ENCODE measurements around the gene P4HA1.

Gene P4HA1

DNA sequence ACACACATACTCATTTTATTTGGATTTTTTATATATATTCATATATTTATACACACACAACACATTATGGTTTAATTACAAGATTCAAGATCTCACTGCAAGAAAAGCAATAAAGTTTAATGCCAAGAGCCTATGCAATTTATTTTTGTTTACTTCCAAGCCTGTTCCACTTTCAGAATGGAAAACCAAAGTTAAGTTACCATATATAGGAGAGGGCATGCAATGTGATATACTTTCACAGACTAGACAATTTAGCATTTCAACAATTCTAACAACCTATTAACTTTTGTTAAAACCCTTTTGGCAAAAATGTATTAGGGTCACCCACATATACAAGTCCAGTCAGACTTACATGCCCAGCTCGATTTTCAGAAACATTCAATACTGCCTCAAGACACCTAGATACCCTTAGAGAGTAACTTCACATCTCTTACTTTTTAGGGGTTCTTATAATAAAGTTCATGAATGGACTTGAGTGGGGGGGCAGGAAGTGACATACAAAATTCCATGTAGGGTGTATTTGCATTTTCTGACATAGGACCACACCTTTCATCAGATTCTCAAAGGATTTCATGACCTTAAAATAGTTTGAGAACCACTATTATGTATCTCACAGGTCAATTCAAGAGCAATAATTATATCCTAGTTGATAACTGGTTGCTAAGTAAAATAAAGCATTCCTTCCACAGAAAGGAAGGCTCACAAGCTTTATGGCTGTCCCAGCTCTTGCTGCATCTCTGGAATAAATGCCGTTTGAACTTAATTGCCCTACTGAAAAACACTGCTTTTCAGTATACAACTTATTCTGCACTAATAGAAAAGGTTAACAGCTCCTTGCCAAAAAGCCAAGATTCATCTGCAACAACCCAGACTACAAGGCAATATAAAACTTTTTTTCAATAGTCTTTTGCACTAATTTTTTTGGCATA, 2.5 kb downstream of the P4HA1 start:
- peak; percentile 21 for DNase-seq

DNA sequence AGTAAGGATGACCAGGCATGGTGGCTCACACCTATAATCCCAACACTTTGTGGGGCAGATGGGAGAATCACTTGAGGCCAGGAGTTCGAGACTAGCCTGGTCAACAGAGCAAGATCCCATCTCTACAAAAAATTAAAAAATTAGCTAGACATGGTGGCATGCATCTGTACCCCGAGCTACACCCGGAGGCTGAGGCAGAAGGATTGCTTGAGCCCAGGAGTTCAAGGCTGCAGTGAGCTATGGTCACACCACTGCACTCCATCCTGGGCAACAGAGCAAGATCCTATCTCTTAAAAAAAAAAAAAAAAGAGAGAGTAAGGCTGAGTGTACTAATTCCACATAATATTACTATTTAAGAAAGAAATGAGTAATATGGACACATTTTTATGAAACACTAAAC, 3.8 kb downstream of the P4HA1 start:
- DNase-seq, result no peak

DNA sequence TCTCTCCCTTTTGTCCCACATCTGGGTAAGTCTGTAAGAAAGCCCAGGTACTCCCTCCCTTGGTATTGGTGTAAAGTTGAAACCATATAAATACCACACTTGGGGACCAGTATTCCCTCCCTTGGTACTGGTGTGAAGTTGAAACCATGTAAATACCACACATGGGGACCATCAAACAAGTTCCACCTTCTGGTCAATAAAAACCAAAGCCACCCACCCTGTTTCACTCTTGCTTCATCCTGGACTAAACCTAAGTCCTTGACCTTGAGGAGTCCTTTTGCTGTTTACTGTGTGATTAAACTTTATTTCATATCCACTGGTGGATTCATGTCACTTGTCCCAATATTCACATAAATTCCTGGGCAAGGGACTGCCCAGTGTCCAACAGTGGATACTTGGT, 8.4 kb downstream of the P4HA1 start:
- DNase-seq, result no peak

DNA sequence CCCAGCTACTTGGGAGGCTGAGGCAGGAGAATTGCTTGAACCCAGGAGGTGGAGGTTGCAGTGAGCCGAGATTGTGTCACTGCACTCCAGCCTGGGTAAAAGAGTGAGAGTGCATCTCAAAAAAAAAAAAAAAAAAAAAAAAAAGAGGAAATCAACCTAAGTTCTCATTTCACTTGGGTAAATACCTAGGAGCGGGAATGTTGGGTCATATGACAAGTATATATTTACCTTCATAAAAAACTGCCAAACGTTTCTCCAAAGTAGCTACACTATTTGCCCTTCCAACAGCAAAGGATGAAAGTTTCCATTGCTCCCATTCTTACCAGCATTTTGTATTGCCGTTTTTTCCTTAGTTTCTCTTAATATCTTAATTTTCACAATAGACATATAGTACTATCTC, 9.8 kb downstream of the P4HA1 start:
- peak; percentile 28 for DNase-seq

DNA sequence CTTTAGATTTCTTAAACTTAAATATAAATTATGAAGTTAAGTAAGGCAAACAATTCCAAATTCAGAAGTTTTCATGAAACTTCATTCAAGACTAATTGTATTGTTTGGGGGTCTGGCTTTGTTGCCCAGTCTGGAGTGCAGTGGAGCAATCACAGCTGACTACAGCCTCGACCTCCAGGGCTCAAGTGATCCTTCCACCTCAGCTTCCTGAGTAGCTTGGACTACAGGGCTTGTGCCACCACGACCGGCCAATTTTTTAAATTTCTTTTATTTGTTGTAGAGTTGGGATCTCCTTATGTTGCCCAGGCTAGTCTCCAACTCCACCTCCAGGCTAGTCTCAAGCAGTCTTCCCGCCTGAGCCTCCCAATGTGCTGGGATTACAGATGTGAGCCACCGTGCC, 12.5 kb downstream of the P4HA1 start:
- no peak for DNase-seq

DNA sequence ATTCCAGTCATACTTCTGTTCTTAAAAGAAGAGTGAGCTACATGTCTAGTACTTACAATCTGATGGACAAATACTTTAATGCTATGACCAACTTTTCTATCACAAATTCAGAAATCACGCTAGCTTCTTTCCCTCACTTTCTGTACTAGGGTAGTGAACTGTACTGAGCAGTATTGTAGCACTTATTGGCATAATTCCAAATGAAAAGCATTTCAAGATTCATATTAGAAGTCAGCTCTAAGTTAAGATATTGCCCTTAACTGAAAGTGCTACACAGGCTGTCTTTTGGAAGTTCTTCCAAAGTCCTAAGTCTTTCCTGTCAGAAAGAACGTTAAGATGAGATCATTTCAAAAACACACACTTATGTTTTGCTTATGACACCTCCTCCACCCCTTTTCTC, 13.4 kb downstream of the P4HA1 start:
- DNase-seq, result no peak

DNA sequence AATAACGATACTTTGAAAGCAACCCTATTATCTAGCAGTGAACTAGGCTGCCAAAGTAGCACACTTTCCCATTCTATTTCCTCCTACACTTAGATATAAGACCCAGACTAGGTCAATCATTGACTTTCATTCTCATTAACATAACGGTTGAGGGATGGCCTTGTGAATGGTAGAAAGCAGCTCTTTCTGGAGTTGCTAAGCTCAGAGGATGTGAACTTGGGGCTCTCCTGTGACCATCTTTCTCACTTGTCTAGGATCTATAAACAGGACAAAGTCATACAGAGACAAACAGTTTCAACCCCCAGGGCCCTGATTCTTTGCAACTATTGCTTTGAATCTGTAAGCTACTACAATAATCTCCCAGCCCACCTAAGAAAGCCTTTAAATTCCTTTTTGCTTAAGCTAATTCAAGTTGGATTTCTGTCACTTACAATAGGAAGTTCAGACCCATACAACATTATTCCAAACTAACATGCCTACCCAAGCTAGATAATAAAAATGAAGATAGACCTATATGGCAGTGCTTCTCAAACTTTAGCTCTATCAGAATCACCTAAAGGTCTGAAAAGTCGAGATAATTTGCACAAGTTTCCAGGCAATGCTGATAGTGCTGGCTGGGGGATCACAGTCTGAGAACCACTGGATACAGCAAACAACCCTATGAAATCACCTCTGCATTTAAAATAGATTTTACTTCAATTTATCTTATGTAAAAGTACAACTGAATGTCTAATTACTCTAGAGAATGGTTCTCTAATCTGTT, 16.7 kb downstream of the P4HA1 start:
- no peak for DNase-seq

DNA sequence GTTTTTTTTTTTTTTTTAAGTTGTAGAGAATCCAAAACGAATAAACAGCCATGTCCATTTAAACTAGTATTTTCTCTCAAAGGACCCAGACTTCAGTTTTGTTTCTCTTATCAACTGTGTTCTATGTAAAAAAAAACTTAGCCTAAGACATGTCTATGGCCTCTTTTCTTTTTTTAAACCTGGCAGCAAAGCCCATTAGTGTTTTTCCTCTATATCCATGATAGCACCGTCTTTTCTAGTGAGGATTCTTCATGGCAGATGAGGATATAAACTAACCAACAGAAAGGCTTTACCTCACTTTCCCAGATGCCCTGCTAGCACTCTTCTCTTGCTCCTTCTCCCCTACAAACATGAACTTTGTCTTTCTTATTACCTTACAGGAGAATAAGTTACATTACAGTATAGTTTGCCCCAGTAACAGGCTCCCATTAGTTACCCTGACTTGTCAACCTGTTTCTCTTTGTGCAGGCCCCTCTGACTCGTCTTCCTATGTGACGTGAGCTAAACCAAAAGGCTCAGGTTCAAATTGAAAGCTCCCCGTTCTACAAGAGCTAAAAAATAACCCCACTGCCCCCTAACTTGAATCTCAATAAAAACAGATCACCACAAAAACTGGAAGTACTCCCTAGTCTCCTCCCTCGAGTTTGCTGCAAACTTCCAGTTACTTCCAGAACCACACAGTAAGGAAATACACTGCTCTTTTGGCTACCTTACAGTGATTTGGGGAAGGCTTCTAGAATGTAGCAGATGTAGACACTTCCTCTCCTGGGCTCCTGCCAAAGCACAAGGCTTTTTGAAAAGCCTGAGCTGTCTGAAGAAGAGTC, 20.1 kb downstream of the P4HA1 start:
- no peak for DNase-seq

DNA sequence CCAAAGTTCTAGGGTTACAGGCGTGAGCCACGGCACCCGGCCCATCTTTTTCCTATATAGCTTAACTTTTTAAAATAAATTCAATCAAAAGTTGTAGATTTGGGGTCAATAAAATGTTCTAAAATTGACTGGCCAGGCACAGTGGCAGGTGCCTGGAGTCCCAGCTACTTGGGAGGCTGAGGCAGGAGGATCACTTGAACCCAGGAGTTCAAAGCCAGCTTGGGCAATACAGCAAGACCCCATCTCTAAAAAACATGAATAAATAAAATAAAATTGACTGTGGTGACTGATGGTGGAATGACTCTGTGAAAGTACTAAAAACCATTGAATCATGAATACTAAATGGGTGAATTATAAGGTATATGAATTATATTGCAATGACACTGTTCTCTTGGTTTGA, 20.8 kb downstream of the P4HA1 start:
- DNase-seq, result no peak

DNA sequence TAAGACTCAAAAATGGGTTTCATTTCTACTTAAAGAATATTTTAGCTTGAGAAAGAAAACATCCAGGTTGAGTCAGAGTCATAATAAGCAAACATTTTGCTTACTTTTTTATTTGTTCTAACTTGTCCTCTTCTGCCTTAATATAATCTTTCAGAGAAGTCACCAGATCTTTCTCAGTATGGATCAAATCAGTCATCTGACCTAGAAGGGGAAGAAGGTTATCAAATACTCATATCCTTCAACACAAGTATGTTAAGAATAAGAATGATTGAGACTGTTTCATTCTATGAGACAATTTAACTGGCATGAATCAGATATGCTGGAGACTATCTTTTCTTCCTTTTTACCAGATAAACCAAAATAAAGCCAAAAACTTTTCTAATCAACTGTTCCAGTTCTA, 23.0 kb downstream of the P4HA1 start:
- no peak for DNase-seq

DNA sequence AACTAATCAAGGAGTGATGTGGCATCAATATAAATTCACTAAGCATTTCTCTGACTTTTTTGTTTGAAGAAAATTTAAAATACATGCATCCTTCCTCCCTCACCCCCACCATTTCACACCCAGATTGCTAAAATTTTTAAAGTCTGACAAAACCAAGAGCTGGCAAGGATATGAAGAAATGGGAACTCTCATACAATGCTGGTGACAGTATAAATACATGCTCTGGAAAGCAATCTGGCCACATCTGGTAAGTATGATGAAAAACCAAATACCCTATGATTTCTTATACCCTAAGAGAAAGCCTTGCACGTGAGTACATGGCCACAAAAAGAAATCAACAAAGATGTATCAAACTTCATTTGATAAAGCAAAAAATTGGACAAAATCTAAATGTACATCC, 31.2 kb downstream of the P4HA1 start:
- no peak for DNase-seq

DNA sequence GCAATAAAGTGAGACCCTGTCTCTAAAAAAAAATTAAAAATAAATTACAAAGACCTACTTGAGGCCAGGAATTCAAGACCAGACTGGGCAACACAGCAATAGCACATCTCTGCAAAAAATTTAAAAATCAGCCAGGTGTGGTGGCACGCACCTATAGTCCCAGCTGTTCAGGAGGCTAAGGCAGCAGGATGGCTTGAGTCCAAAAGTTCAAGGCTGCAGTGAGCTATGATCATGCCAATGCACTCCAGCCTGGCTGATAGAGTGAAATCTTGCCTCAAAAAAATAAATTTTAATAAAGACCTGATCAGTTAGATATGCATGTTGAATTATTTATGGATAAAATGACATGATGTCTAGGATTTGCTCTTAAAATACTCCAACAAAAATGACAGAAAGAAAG, 34.9 kb downstream of the P4HA1 start:
- no peak for DNase-seq

DNA sequence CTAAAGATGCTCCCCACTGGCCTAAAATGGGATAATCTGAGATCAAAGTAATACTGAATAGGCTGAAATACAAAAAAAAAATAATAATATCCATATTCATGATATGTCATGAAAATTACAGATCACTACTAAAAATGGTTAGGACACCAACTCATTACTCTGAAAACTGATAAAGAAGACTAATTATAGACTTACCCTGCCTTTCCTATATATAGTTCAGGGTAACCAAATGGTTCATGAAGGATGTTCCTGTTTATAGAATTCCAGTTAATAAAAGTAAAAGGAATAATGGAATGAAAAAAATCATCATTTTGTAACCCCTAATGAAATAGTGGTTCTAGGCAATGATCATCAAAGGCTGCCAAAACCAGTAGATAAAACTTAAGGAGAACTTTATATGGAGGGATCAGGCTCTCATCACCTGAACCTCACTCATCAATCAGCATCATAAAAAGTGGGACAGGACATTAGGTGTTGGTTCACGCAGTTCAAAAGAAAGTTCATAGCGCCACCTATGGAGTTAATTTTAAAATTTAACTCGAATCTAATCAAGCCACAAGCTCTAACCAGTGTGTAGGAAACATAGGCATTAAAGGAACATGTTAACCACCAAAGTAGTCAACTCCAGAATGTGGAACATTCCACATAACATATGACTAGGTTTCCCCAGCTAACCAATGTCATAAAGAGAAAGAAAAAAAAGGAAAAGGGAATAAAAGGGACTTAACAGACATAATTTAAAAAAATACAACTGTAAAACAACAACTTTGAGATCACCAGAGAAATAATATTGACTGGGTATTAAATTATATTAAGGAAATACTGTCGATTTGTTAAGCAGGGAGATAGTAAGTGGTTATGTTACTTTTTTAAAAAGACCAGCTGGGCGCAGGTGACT, 35.7 kb downstream of the P4HA1 start:
- peak; percentile 75 for DNase-seq

DNA sequence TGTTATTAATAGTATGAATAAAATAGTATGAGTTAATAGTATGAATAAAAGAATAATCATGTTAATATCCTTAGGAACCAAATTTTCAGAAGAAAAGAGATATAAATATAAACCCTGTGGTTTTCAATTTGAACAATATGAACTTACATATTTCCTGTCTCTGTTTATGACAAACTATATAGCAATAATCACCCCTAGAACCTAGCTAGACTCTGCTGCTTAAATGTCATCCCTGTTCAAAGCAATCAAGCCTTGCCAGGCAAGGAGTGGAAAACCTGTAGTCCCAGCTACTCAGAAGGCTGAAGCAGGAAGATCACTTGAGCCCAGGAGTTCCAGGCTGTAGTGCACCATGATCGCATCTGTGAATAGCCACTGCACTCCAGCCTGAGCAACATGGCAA, 36.5 kb downstream of the P4HA1 start:
- DNase-seq, result no peak

DNA sequence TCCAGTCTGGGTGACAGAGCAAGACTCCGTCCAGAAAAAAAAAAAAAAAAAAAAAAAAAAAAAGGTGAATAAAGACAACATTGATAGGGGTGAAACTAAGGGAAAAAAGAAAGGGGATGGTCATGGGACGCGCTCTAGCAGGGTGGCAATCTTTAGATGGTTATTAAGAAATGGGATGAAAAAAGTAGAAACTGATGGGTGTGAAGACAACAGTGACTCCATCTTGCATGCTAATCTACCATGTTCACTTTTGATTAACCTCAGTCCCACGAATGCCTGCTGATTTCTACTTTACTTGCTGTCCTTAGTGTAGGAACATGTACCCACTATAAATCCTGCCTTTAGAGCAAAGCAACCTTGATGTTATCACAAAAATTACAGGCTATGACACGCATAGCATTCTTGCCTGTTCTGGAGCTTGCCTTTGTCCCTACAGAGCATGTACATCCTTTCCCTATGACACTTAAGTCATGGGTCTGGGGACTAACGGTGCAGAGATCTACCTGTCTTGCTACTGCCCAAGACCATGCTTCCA, 38.5 kb downstream of the P4HA1 start:
- no peak for DNase-seq

DNA sequence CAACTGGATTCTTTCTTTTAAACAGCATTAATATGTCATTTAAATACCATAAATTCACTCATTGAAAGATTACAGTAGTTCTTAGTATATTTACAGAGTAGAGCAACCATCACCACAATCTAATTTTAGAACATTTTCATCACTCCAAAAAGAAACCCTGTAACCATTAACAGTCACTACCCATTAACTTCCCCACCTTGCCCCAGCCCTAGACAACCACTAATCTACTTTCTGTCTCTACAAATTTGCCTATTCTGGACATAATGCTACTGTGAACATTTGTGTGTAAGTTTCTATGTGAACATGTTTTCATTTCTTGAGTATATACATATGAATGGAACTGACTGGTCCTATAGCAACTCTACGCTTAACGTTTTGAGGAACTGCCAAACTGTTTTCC, 42.4 kb downstream of the P4HA1 start:
- DNase-seq, result no peak

DNA sequence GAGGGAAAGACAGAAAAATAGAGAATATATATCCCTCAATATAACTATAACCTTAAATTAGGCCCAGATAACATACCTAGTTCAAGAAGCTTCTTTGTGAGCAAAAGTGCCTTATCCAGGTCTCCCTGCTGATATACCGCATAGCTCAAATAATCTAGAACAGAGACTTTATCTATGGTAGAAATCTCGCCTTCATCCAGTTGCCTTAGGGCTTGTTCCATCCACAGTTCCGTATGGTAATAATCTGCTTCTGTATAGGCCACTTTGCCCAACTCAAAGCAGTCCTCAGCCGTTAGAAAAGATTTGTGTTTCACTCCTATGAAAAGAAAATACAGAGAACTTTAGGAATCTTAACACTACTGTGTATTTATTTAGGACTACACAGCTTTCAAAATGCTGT, 43.4 kb downstream of the P4HA1 start:
- DNase-seq, result no peak

DNA sequence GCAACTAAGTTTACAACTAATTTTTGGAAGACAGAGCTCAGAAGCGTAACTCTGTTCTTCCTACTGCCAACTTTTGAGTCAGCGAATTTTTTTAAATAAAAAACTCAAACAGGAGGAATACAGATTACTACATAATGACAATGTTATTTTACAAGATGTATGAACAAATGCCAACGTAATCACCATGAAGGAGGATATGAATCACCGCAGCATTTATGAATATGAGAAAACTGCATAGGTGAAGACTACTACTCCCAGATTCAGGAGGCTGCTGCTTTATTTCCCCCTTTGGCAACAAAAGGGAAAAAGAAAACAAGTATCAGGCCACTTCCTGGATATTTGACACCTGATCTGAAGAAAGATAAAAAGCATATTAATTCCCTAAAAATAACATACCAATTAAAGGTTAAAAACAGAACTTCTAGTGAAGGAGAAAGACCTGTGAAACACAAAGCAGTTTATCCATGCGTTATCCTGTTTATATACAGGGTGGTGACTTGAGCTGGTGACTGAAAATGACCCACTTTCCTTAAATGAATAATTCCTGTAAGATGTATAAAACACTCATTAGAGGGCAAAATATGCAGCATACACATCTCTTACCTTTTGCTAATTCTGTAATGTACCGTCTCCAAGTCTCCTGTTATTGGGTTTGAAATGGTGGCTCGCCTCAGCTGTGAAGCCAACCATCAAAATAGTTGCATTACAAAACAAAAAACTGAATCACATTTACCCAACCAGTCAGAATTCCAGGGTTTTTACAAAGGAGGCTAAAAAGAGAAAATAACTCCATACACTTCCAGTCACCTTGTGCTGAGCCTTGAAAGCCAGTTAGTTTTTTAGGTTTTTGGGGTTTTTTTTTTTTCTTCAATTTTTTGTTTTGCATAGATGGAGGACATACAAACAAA, 52.0 kb downstream of the P4HA1 start:
- peak; percentile 4 for DNase-seq

DNA sequence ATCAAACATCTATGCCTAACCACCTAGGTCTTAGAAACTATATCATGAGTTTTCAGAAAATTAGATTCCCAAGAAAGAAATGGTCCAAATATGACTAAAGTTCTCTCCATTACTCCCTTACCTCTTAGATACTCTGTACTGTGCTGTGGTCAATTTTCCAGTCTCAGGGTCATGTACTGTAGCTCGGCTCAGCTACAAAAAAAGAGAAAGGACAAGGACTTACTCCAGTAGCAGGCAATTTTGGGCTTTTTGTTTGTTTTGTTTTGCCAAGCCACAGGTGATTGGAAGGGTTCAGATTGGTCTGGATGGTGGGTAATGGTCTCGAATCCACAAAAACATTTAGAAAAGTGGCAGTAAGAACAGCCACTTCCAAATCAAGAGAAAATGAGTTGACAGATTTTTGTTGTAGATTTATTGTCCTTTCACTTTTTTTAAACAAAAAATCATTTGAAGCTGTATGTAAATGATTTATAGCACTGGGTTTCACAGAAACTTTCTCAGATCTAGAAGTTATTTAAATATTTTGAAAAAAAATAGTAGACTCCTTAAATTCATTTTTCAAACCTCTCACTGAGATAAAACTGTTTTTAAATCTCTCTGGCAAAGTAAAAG, 52.8 kb downstream of the P4HA1 start:
- DNase-seq, result no peak

DNA sequence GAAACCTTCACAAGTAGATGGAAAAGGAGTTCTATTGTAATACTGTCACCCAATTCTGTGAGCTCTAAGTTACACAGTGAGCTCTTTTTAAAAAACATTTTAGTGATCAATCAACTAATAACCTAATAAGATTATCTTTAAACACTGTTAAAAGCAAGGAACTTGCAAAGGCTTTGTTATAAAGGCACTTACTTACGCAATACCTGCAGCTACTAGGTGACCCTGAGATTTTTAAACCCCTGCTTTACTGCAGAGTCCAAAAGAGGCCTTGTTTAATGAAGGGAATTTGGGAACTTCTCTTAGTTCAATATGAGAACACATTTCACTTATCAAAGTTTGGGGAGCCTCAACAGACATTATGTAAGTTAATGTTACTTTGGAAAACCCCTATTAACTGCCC, 53.3 kb downstream of the P4HA1 start:
- DNase-seq, result no peak

DNA sequence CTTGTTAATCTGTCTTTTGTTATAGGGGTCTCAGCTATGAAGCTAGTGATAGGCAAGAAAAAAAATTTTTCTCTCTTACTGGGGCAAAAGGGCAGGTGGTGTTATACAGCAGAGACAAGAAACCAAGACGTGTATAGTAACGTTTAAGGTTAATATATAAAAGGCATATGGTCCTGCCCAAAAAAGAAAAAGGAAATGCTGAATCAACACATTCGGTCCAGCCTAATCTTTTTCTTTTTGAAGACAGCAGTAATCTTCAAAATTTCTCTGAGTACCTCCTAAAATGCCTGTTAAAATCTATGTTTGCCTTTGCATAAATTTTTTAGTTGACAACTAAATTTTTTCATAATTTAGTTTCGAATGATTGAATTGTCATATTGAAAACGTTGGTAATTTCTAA, 54.5 kb downstream of the P4HA1 start:
- no peak for DNase-seq
